SK-N-SH (cell line): Measurements from ENCODE around the gene CEP44. TPM values are rescaled to one million over a fixed set of nuclear protein-coding genes. Genes with fewer than 3 reads are reported as not detected.

ENCODE experiments used
- CTCF ChIA-PET: fragments of 300-600, 350-600 bp; formaldehyde crosslinking; extraction: SDS; loops from one replicate; lab custom pipeline; 2021; lab: Yijun Ruan, JAX
- POLR2A ChIA-PET: fragments of 350-600 bp; sonication (Branson Sonifier 250); formaldehyde crosslinking; extraction: SDS; loops from one replicate; lab custom pipeline; 2020; ENCODE audit warnings: antibody characterized with exemption, inconsistent platforms; lab: Yijun Ruan, JAX
- DNase-seq: peaks from one replicate; pipeline ENCODE4 v3.0.0; 2012
- H2AFZ ChIP-seq: fragments of 200-600 bp; sonication (generic); 2 replicates; pipeline ENCODE4 v1.8.1; 2016; ENCODE audit warnings: antibody characterized with exemption, mild to moderate bottlenecking, low read depth
- H3F3A ChIP-seq: fragments of 200-600 bp; sonication (generic); replicated peaks from 2 replicates; pipeline ENCODE3; 2016; ENCODE audit warnings: antibody characterized with exemption, mild to moderate bottlenecking; ENCODE audit not compliant: insufficient read depth
- H3K27ac ChIP-seq, 2 experiments: fragments of 200-500 bp in 1 of 2; fragments of 200-600 bp in 1 of 2; sonication (Bioruptor generic) in 1 of 2; sonication (generic), shearing (Covaris generic) in 1 of 2; 2 replicates each; pipeline versions ENCODE4 v1.5.1 to v1.6.1; 2014 to 2016; ENCODE audit warnings: low read depth in 2 of 2, inconsistent platforms in 1 of 2, low read length in 1 of 2, mild to moderate bottlenecking in 1 of 2, mixed read lengths in 1 of 2
- H3K27me3 ChIP-seq: fragments of 200-600 bp; sonication (generic), shearing (Covaris generic); 2 replicates; pipeline ENCODE4 v1.6.1; 2016; ENCODE audit warnings: mixed run types; ENCODE audit not compliant: insufficient read depth
- H3K36me3 ChIP-seq, 2 experiments: fragments of 200-500 bp in 1 of 2; fragments of 200-600 bp in 1 of 2; sonication (Bioruptor generic) in 1 of 2; sonication (generic) in 1 of 2; replicated peaks in 1 of 2; 2 replicates each; pipeline versions ENCODE3 to v1.5.1; 2014 to 2016; ENCODE audit warnings: low read length in 1 of 2, mild to moderate bottlenecking in 1 of 2; ENCODE audit not compliant: insufficient read depth in 2 of 2, control insufficient read depth in 1 of 2
- H3K4me1 ChIP-seq, 2 experiments: fragments of 200-500 bp in 1 of 2; fragments of 200-600 bp in 1 of 2; sonication (Bioruptor generic) in 1 of 2; sonication (generic), shearing (Covaris generic) in 1 of 2; 2 replicates each; pipeline versions ENCODE4 v1.5.1 to v1.6.1; 2014 to 2016; ENCODE audit warnings: low read depth in 1 of 2, low read length in 1 of 2, mixed run types in 1 of 2; ENCODE audit not compliant: insufficient read depth in 2 of 2, control insufficient read depth in 1 of 2
- H3K4me2 ChIP-seq: fragments of 200-600 bp; sonication (generic), shearing (Covaris generic); 2 replicates; pipeline ENCODE4 v1.6.1; 2017; ENCODE audit warnings: mixed run types
- H3K4me3 ChIP-seq, 2 experiments: fragments of 200-500 bp in 1 of 2; fragments of 200-600 bp in 1 of 2; sonication (Bioruptor generic) in 1 of 2; sonication (generic), shearing (Covaris generic) in 1 of 2; 2 replicates each; pipeline versions ENCODE4 v1.5.1 to v1.8.1; 2014 to 2016; ENCODE audit warnings: low read depth in 2 of 2, inconsistent platforms in 1 of 2, low read length in 1 of 2, mild to moderate bottlenecking in 1 of 2, mixed read lengths in 1 of 2, moderate library complexity in 1 of 2
- H3K79me2 ChIP-seq: fragments of 200-600 bp; sonication (generic); 2 replicates; pipeline ENCODE4 v1.8.1; 2017; ENCODE audit warnings: mild to moderate bottlenecking; ENCODE audit not compliant: insufficient read depth
- H3K9ac ChIP-seq: fragments of 200-600 bp; sonication (generic); 2 replicates; pipeline ENCODE4 v1.6.1; 2017; ENCODE audit warnings: mixed run types
- H3K9me2 ChIP-seq: fragments of 200-600 bp; sonication (generic); 2 replicates; pipeline ENCODE4 v1.6.1; 2017; ENCODE audit warnings: mixed run types
- H3K9me3 ChIP-seq: fragments of 200-600 bp; sonication (generic); 2 replicates; pipeline ENCODE4 v1.6.1; 2017; ENCODE audit warnings: mixed run types, mild to moderate bottlenecking, moderate library complexity
- H4K20me1 ChIP-seq: fragments of 200-600 bp; sonication (generic); 2 replicates; pipeline ENCODE4 v1.6.1; 2017; ENCODE audit warnings: mild to moderate bottlenecking, mixed run types; ENCODE audit not compliant: insufficient read depth
- EP300 ChIP-seq, 2 experiments: IDR thresholded peaks; 2 replicates each; pipeline versions ENCODE4 v1.4.0 to v1.6.1; 2012; ENCODE audit warnings: borderline replicate concordance in 1 of 2, low read depth in 1 of 2, low read length in 1 of 2
- GATA2 ChIP-seq: sonication (generic); formaldehyde crosslinking; IDR thresholded peaks from 2 replicates; pipeline ENCODE4 v1.5.0; 2020; ENCODE audit warnings: mild to moderate bottlenecking, missing genetic modification reagents
- RAD21 ChIP-seq: IDR thresholded peaks from 2 replicates; pipeline ENCODE4 v1.6.1; 2012; ENCODE audit warnings: mild to moderate bottlenecking, low read length
- RFX5 ChIP-seq: IDR thresholded peaks from 2 replicates; pipeline ENCODE4 v1.6.1; 2012; ENCODE audit warnings: mild to moderate bottlenecking, improper control_type of control experiment, low read length
- SMC3 ChIP-seq: IDR thresholded peaks from 2 replicates; pipeline ENCODE4 v1.6.1; 2012; ENCODE audit warnings: low read depth, low read length, improper control_type of control experiment
- TEAD4 ChIP-seq: IDR thresholded peaks from 2 replicates; pipeline ENCODE4 v1.4.0; 2012; ENCODE audit warnings: mild to moderate bottlenecking, borderline replicate concordance; ENCODE audit not compliant: insufficient read depth
- WGBS: methylation state at CpG from one replicate; pipeline ENCODE4 v1.1.6; 2017; ENCODE audit warnings: low lambda C conversion rate; 5-methylcytosine and 5-hydroxymethylcytosine counted together
- polyA plus RNA-seq, 3 experiments: library from polyadenylated mRNA; depleted of rRNA; stranded (reverse); fragments of >200 nt; gene quantifications; 2 replicates each; pipeline ENCODE4 v1.2.3, GENCODE V29; 2012
- TF ChIP-seq, protein P1 (sequence below): IDR thresholded peaks from 2 replicates; pipeline ENCODE4; 2012
- TF ChIP-seq, protein P2 (sequence below): fragments of 150-350 bp; IDR thresholded peaks from 2 replicates; pipeline ENCODE4 v1.6.1; 2016; ENCODE audit warnings: mild to moderate bottlenecking, low read depth, low read length
- TF ChIP-seq, protein P3 (sequence below): IDR thresholded peaks from 2 replicates; pipeline ENCODE4 v1.4.0; 2012; ENCODE audit warnings: low read depth
- TF ChIP-seq, protein P4 (sequence below): IDR thresholded peaks from 2 replicates; pipeline ENCODE4 v1.4.0; 2012; ENCODE audit warnings: low read depth, borderline replicate concordance
- TF ChIP-seq, protein P5 (sequence below): fragments of 200-600 bp; sonication (generic); IDR thresholded peaks from 2 replicates; pipeline ENCODE4 v1.6.1; 2017; ENCODE audit warnings: antibody characterized with exemption, mild to moderate bottlenecking, moderate library complexity
- TF ChIP-seq, protein P6 (sequence below): fragments of 150-350 bp; IDR thresholded peaks from 2 replicates; pipeline ENCODE4 v1.6.1; 2017; ENCODE audit warnings: antibody characterized with exemption, low read length, low read depth, borderline replicate concordance
- TF ChIP-seq, protein P7 (sequence below): IDR thresholded peaks from 2 replicates; pipeline ENCODE4 v1.4.0; 2012; ENCODE audit warnings: low read depth, borderline replicate concordance

Gene CEP44
- polyA plus RNA-seq, 1 of the 3 experiments (the other 2 are of a cell fraction): 3.8 TPM

DNA sequence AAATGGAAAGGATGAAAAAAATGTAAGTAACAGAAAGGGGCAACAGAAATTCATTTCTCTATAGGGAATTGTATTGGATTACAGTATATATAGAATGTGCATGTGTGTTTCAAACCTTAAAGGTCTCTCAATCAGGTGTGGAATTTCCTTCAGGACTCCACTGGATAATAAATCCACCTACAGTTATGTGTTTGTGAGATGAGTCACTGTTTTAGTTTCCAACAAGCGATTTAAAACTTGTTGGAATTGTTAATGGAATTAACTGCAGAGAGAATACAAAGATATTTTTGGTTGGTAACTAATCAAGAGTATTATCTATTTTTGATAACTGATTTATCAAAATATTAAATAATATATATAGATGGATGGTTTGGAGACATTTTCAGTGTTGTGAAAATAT lies 32.8 kb downstream of the CEP44 start:
- Histone ChIP-seq H3K27ac (peak overlapping the region in 1 of 2 experiments; percentile 69; a peak in 2 of 4 replicates), H4K20me1 (no peaks in the 10 kb centered on the region), H3K9ac (no peak overlapping the region), H3K9me3 (no peaks in the 10 kb centered on the region), H3K4me1 (peaks cover 10% of the 10 kb centered on the region in 2 experiments; a peak in 3 of 4 replicates), H3K36me3 (peaks cover 25 to 46% of the 10 kb centered on the region in 2 experiments), H3K79me2 (no peaks in the 10 kb centered on the region), H3K9me2 (no peaks in the 10 kb centered on the region), H3K27me3 (no peaks in the 10 kb centered on the region), H3K4me2 (no peak overlapping the region), H2AFZ (no peak overlapping the region), H3K4me3 (no peak overlapping the region), H3F3A (peaks cover 9% of the 10 kb centered on the region)
- CTCF ChIA-PET: no interaction called here
- no peak for TF ChIP-seq RFX5
- TF ChIP-seq, protein P1, sequence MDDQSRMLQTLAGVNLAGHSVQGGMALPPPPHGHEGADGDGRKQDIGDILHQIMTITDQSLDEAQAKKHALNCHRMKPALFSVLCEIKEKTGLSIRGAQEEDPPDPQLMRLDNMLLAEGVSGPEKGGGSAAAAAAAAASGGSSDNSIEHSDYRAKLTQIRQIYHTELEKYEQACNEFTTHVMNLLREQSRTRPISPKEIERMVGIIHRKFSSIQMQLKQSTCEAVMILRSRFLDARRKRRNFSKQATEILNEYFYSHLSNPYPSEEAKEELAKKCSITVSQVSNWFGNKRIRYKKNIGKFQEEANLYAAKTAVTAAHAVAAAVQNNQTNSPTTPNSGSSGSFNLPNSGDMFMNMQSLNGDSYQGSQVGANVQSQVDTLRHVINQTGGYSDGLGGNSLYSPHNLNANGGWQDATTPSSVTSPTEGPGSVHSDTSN: no peak
- TF ChIP-seq SMC3: no peak
- no peak for TF ChIP-seq TEAD4
- TF ChIP-seq, protein P2, sequence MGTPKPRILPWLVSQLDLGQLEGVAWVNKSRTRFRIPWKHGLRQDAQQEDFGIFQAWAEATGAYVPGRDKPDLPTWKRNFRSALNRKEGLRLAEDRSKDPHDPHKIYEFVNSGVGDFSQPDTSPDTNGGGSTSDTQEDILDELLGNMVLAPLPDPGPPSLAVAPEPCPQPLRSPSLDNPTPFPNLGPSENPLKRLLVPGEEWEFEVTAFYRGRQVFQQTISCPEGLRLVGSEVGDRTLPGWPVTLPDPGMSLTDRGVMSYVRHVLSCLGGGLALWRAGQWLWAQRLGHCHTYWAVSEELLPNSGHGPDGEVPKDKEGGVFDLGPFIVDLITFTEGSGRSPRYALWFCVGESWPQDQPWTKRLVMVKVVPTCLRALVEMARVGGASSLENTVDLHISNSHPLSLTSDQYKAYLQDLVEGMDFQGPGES: no peak
- TF ChIP-seq GATA2: no peak
- TF ChIP-seq, protein P3, sequence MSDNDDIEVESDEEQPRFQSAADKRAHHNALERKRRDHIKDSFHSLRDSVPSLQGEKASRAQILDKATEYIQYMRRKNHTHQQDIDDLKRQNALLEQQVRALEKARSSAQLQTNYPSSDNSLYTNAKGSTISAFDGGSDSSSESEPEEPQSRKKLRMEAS: no peak
- TF ChIP-seq, protein P4, sequence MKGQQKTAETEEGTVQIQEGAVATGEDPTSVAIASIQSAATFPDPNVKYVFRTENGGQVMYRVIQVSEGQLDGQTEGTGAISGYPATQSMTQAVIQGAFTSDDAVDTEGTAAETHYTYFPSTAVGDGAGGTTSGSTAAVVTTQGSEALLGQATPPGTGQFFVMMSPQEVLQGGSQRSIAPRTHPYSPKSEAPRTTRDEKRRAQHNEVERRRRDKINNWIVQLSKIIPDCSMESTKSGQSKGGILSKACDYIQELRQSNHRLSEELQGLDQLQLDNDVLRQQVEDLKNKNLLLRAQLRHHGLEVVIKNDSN: no peak
- TF ChIP-seq, protein P5, sequence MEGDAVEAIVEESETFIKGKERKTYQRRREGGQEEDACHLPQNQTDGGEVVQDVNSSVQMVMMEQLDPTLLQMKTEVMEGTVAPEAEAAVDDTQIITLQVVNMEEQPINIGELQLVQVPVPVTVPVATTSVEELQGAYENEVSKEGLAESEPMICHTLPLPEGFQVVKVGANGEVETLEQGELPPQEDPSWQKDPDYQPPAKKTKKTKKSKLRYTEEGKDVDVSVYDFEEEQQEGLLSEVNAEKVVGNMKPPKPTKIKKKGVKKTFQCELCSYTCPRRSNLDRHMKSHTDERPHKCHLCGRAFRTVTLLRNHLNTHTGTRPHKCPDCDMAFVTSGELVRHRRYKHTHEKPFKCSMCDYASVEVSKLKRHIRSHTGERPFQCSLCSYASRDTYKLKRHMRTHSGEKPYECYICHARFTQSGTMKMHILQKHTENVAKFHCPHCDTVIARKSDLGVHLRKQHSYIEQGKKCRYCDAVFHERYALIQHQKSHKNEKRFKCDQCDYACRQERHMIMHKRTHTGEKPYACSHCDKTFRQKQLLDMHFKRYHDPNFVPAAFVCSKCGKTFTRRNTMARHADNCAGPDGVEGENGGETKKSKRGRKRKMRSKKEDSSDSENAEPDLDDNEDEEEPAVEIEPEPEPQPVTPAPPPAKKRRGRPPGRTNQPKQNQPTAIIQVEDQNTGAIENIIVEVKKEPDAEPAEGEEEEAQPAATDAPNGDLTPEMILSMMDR: no peak
- TF ChIP-seq, protein P6, sequence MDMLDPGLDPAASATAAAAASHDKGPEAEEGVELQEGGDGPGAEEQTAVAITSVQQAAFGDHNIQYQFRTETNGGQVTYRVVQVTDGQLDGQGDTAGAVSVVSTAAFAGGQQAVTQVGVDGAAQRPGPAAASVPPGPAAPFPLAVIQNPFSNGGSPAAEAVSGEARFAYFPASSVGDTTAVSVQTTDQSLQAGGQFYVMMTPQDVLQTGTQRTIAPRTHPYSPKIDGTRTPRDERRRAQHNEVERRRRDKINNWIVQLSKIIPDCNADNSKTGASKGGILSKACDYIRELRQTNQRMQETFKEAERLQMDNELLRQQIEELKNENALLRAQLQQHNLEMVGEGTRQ: no peak
- TF ChIP-seq EP300 (IDR thresholded peaks at IDR 0.05; ENCODE audit: borderline replicate concordance in 1 of 2, low read depth in 1 of 2, low read length in 1 of 2): no peak
- TF ChIP-seq RAD21: no peak
- TF ChIP-seq, protein P7, sequence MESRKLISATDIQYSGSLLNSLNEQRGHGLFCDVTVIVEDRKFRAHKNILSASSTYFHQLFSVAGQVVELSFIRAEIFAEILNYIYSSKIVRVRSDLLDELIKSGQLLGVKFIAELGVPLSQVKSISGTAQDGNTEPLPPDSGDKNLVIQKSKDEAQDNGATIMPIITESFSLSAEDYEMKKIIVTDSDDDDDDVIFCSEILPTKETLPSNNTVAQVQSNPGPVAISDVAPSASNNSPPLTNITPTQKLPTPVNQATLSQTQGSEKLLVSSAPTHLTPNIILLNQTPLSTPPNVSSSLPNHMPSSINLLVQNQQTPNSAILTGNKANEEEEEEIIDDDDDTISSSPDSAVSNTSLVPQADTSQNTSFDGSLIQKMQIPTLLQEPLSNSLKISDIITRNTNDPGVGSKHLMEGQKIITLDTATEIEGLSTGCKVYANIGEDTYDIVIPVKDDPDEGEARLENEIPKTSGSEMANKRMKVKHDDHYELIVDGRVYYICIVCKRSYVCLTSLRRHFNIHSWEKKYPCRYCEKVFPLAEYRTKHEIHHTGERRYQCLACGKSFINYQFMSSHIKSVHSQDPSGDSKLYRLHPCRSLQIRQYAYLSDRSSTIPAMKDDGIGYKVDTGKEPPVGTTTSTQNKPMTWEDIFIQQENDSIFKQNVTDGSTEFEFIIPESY: no peak
- POLR2A ChIA-PET: no interaction called here
- no peak for DNase-seq
- 64% methylated on average over 1 of the region's 1 CpG for WGBS
